Caki2 (cell line): ENCODE measurements around the gene C16orf95. TPM values are rescaled to one million over a fixed set of nuclear protein-coding genes. Genes with fewer than 3 reads are reported as not detected.
"Not testable (repeated sequence)": the region's sequence is repeated elsewhere in the genome, so short reads cannot be mapped to it uniquely, and the experiment has no call there.

Experiments used
- DNase-seq: peaks from one replicate; pipeline ENCODE4 v3.0.0-alpha.2; 2015; ENCODE audit warnings: low read depth
- in situ Hi-C: cut with HindIII; loops from 2 replicates; pipeline ENCODE4 v1.10.0; 2016; ENCODE audit warnings: low sequenced_read_pairs, low pct_unique_long_range_greater_than_20kb, mixed read lengths
- total RNA-seq: library from RNA; depleted of rRNA; stranded (reverse); fragments of >200 nt; shearing (Covaris generic); gene quantifications from 2 replicates; pipeline ENCODE4 v1.2.3, GENCODE V29; 2014; ENCODE audit warnings: low replicate concordance

The C16orf95 gene
- total RNA-seq, 1 experiment from 2014 or later = 10.1 TPM

GRCh38 chr16:87348616-87349157, 31.5 kb upstream of the C16orf95 start:
- in situ Hi-C loops = no loop called here
- no peak for DNase-seq

GRCh38 chr16:87347932-87348615, 30.9 kb upstream of the C16orf95 start:
- no peak for DNase-seq
- in situ Hi-C loops = no loop called here

- DNase-seq = no peak
- in situ Hi-C loops = no loop called here
These were observed 29.4 kb upstream of the C16orf95 start for GRCh38 chr16:87346517-87347060.

- no peak for DNase-seq
- in situ Hi-C loops = no loop called here
These were observed 28.7 kb upstream of the C16orf95 start for GRCh38 chr16:87345726-87346424.

- no peak for DNase-seq
- in situ Hi-C loops = no loop called here
These were observed 27.9 kb upstream of the C16orf95 start for GRCh38 chr16:87344931-87345631.

GRCh38 chr16:87344165-87344930, 27.2 kb upstream of the C16orf95 start:
- no peak for DNase-seq
- in situ Hi-C loops = no loop called here

GRCh38 chr16:87343753-87344050, 26.5 kb upstream of the C16orf95 start:
- DNase-seq = no peak
- in situ Hi-C loops = no loop called here

- DNase-seq = no peak
- in situ Hi-C loops = no loop called here
These were observed 26.0 kb upstream of the C16orf95 start for GRCh38 chr16:87342978-87343752.

GRCh38 chr16:87342504-87342903, 25.3 kb upstream of the C16orf95 start:
- no peak for DNase-seq
- in situ Hi-C loops = no loop called here

- in situ Hi-C loops = no loop called here
- no peak for DNase-seq
These were observed 23.0 kb upstream of the C16orf95 start for GRCh38 chr16:87340198-87340597.

GRCh38 chr16:87339724-87340105, 22.5 kb upstream of the C16orf95 start:
- in situ Hi-C loops, DNase-seq: not testable (repeated sequence)

GRCh38 chr16:87339086-87339723, 22.0 kb upstream of the C16orf95 start:
- no peak for DNase-seq
- in situ Hi-C loops = no loop called here

GRCh38 chr16:87338155-87338765, 21.1 kb upstream of the C16orf95 start:
- in situ Hi-C loops = no loop called here

GRCh38 chr16:87337262-87337771, 20.1 kb upstream of the C16orf95 start:
- no peak for DNase-seq
- in situ Hi-C loops = no loop called here

More at GRCh38 chr16:87338155-87338765, 21.1 kb upstream of the C16orf95 start:
- DNase-seq = no peak

GRCh38 chr16:87336434-87337240, 19.4 kb upstream of the C16orf95 start:
- in situ Hi-C loops = no loop called here
- no peak for DNase-seq
